ENCODE measurements around the gene TMEM219. TPM values are rescaled to one million over a fixed set of nuclear protein-coding genes. Genes with fewer than 3 reads are reported as not detected.
A peak's percentile ranks its signal among the peaks of the same experiment; 100 is the strongest.

Gene TMEM219
- total RNA-seq, 1 experiment from 2014 or later, result 92.1 TPM

GRCh38 chr16:30004424-30004776 lies 42.5 kb downstream of the TMEM219 start:
- Mint-ChIP-seq H3K4me3 (ENCODE audit: low read depth, unreplicated experiment) (no peak overlapping the region), H3K36me3 (ENCODE audit: insufficient read depth, unreplicated experiment) (peaks cover 45% of the 10 kb centered on the region), H3K27ac (ENCODE audit: unreplicated experiment) (peak overlapping the region; percentile 59), H3K9me3 (ENCODE audit: low read depth, unreplicated experiment) (no peaks in the 10 kb centered on the region), H3K27me3 (ENCODE audit: unreplicated experiment) (no peaks in the 10 kb centered on the region), H3K4me1 (ENCODE audit: low read depth, unreplicated experiment) (peaks cover 6% of the 10 kb centered on the region)
- BruUV-seq (replicated peaks), result no TSS peak
- DNase-seq, result no peak
- intact Hi-C loops (cut with micrococcal nuclease; ENCODE audit: unreplicated experiment), result loop anchor here (2.0 kb wide), 1 partner anchor 106 kb away; the partner anchor contains the start of gene SEZ6L2
- CTCF ChIA-PET, result interaction anchor here (0.6 kb wide), 1 partner anchor 23 kb away, joined by 12 read pairs; no protein-coding TSS in a partner anchor
- TF ChIP-seq CTCF (IDR thresholded peaks at IDR 0.05; ENCODE audit: unreplicated experiment), result no peak

GRCh38 chr16:30004811-30005242 lies 42.9 kb downstream of the TMEM219 start:
- peaks cover under 1% of the 10 kb centered on the region for H3K27me3 Mint-ChIP-seq (ENCODE audit: unreplicated experiment)
- H3K36me3 Mint-ChIP-seq (ENCODE audit: insufficient read depth, unreplicated experiment), result peaks cover 48% of the 10 kb centered on the region
- no peak for TF ChIP-seq CTCF (IDR thresholded peaks at IDR 0.05; ENCODE audit: unreplicated experiment)
- no peak for DNase-seq
- no peaks in the 10 kb centered on the region for H3K9me3 Mint-ChIP-seq (ENCODE audit: low read depth, unreplicated experiment)
- H3K4me1 Mint-ChIP-seq (ENCODE audit: low read depth, unreplicated experiment), result peaks cover 6% of the 10 kb centered on the region
- H3K27ac Mint-ChIP-seq (ENCODE audit: unreplicated experiment), result peak overlapping the region; percentile 59
- BruUV-seq (replicated peaks), result no TSS peak
- no peak overlapping the region for H3K4me3 Mint-ChIP-seq (ENCODE audit: low read depth, unreplicated experiment)
- CTCF ChIA-PET, result interaction anchor here (0.6 to 1.6 kb wide), 4 partner anchors 23 to 79 kb away, joined by 3 to 12 read pairs (median 4); partner anchors contain the start of gene KCTD13
- intact Hi-C loops (cut with micrococcal nuclease; ENCODE audit: unreplicated experiment), result loop anchor here (2.0 to 5.0 kb wide), 3 partner anchors 106 to 183 kb away; partner anchors contain the start of genes CDIPT, MVP and SEZ6L2

GRCh38 chr16:30005341-30006094 lies 43.6 kb downstream of the TMEM219 start:
- CTCF ChIA-PET, result interaction anchor here (0.7 to 1.6 kb wide), 6 partner anchors 10 to 157 kb away, joined by 3 to 6 read pairs (median 4); partner anchors contain the start of genes HIRIP3 and KCTD13
- intact Hi-C loops (cut with micrococcal nuclease; ENCODE audit: unreplicated experiment), result loop anchor here (2.0 to 5.0 kb wide), 3 partner anchors 107 to 183 kb away; partner anchors contain the start of genes CDIPT, MVP and SEZ6L2
- peak; percentile 87 for TF ChIP-seq CTCF (IDR thresholded peaks at IDR 0.05; ENCODE audit: unreplicated experiment)
- no TSS peak for BruUV-seq (replicated peaks)
- peaks cover 53% of the 10 kb centered on the region for H3K36me3 Mint-ChIP-seq (ENCODE audit: insufficient read depth, unreplicated experiment)
- H3K4me1 Mint-ChIP-seq (ENCODE audit: low read depth, unreplicated experiment), result peaks cover 6% of the 10 kb centered on the region
- peaks cover 8% of the 10 kb centered on the region for H3K27me3 Mint-ChIP-seq (ENCODE audit: unreplicated experiment)
- no peak overlapping the region for H3K4me3 Mint-ChIP-seq (ENCODE audit: low read depth, unreplicated experiment)
- DNase-seq, result peak; percentile 69
- no peaks in the 10 kb centered on the region for H3K9me3 Mint-ChIP-seq (ENCODE audit: low read depth, unreplicated experiment)
- H3K27ac Mint-ChIP-seq (ENCODE audit: unreplicated experiment), result no peak overlapping the region

- BruUV-seq (replicated peaks), result no TSS peak
- TF ChIP-seq CTCF (IDR thresholded peaks at IDR 0.05; ENCODE audit: unreplicated experiment), result no peak
- Mint-ChIP-seq H3K4me1 (ENCODE audit: low read depth, unreplicated experiment) (peaks cover 6% of the 10 kb centered on the region), H3K27me3 (ENCODE audit: unreplicated experiment) (peaks cover 13% of the 10 kb centered on the region), H3K9me3 (ENCODE audit: low read depth, unreplicated experiment) (no peaks in the 10 kb centered on the region), H3K27ac (ENCODE audit: unreplicated experiment) (no peak overlapping the region), H3K4me3 (ENCODE audit: low read depth, unreplicated experiment) (no peak overlapping the region), H3K36me3 (ENCODE audit: insufficient read depth, unreplicated experiment) (peaks cover 59% of the 10 kb centered on the region)
- CTCF ChIA-PET, result interaction anchor here (0.7 to 1.6 kb wide), 5 partner anchors 11 to 158 kb away, joined by 3 to 6 read pairs (median 4); partner anchors contain the start of gene HIRIP3
- intact Hi-C loops (cut with micrococcal nuclease; ENCODE audit: unreplicated experiment), result loop anchor here (5.0 kb wide), 2 partner anchors 144 to 184 kb away; partner anchors contain the start of genes CDIPT and MVP
- no peak for DNase-seq
These were observed 44.2 kb downstream of the TMEM219 start for GRCh38 chr16:30006095-30006473.
